Measurements from ENCODE around the gene KIRREL3.

KIRREL3 gene

DNA sequence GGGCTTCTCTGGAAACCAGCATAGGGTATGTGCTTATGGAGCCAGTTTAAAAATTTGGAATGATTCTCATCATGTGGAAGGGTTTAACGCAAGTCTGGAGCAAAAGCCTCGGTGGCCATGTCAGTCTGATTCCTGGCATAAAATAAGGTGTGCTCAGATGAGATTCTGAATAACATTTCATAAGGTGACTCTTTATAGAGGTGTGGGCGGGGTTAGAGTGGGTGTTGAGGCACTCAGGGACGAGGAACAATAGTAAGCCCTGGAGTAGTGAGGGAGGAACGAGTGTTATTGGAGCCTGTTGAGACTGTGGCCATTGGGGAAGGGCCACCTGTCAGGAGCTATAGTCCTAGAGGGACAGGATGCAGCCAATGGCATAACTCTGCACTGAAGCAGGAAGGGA lies 13.0 kb upstream of the KIRREL3 start:
- no peaks in the 10 kb centered on the region for H4K20me1 ChIP-seq (ENCODE audit: insufficient read depth, low read length)
- H3K79me2 ChIP-seq (ENCODE audit: low read length), result no peaks in the 10 kb centered on the region
- H3K4me1 ChIP-seq (ENCODE audit: low read length), result no peaks in the 10 kb centered on the region
- no peak overlapping the region for H3K9ac ChIP-seq (ENCODE audit: low read length)
- no peak overlapping the region for H2AFZ ChIP-seq (ENCODE audit: low read depth, low read length)
- H3K36me3 ChIP-seq (replicated peaks; ENCODE audit: low read depth, low read length), result no peaks in the 10 kb centered on the region
- no peaks in the 10 kb centered on the region for H3K9me3 ChIP-seq (ENCODE audit: insufficient read depth, low read length)
- no peak overlapping the region for H3K27ac ChIP-seq (ENCODE audit: low read length)
- TF ChIP-seq EZH2phosphoT487 (IDR thresholded peaks at IDR 0.05; ENCODE audit: low read depth), result no peak
- no peak overlapping the region for H3K4me3 ChIP-seq (ENCODE audit: low read length)
- no peak overlapping the region for H3K4me2 ChIP-seq (ENCODE audit: low read length)
- H3K27me3 ChIP-seq (ENCODE audit: low read depth, low read length), result peaks cover 2% of the 10 kb centered on the region; the same call in 1 of the 2 replicates

DNA sequence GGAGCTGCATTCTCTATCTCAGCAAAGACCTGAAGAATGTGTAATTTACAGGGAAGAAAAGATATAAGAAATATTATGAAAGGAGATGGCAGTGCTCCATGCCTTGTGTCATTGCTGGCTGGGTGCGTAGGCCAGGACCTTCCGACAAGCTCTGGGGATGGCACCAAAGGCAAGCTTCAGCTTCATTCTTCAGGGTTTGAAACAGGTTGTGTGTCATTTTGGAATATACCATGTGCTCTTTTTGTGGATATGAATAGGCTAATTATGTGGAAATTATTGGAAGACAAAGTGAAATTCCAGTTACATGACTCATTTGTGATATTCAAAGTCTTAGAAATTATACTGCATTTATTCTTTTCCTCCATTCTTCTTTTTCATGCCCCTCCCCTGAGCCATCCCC lies 5.7 kb upstream of the KIRREL3 start:
- no peak overlapping the region for H3K27ac ChIP-seq (ENCODE audit: low read length)
- no peaks in the 10 kb centered on the region for H3K9me3 ChIP-seq (ENCODE audit: insufficient read depth, low read length)

DNA sequence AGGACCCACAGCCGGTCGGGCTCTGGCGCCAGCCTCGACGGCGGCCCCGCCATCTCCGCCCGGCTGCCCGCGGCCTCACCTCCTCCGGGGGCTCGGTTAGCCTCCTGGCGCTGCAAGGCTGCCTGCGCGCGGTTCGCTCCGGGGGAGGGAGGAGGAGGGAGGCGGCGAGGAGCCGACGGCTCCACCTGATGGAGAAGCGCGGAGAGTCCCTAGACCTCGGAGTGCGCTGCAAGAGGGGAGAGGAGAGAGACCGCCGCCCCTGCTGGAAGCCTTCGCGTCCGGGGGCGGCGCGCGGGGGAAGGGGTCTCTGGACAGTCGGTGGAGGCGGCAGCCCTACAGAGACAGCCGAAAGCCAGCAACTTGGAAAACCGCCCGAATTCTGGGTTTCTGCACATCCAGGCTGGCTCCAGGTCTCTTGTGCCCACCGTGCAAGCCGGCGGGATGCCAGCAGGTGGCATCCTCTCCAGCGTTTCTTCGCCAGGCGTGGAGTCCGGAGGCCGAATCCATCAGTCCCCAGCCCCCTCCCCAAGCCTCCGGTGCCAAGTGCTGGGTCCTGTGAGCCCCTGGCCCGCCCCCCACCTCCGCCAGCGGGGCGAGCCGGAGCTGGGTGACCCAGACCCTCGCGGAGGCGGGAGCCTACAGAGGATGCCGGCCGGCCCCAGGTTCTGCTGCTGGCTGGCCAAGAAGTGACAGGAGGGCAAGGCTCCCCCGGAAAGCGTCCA lies 2.9 kb upstream of the KIRREL3 start:
- H3K79me2 ChIP-seq (ENCODE audit: low read length), result no peaks in the 10 kb centered on the region
- no peak overlapping the region for H3K4me3 ChIP-seq (ENCODE audit: low read length)
- no peak overlapping the region for H3K9ac ChIP-seq (ENCODE audit: low read length)
- no peaks in the 10 kb centered on the region for H4K20me1 ChIP-seq (ENCODE audit: insufficient read depth, low read length)
- H3K36me3 ChIP-seq (replicated peaks; ENCODE audit: low read depth, low read length), result no peaks in the 10 kb centered on the region
- H3K9me3 ChIP-seq (ENCODE audit: insufficient read depth, low read length), result no peaks in the 10 kb centered on the region
- TF ChIP-seq, protein P1, sequence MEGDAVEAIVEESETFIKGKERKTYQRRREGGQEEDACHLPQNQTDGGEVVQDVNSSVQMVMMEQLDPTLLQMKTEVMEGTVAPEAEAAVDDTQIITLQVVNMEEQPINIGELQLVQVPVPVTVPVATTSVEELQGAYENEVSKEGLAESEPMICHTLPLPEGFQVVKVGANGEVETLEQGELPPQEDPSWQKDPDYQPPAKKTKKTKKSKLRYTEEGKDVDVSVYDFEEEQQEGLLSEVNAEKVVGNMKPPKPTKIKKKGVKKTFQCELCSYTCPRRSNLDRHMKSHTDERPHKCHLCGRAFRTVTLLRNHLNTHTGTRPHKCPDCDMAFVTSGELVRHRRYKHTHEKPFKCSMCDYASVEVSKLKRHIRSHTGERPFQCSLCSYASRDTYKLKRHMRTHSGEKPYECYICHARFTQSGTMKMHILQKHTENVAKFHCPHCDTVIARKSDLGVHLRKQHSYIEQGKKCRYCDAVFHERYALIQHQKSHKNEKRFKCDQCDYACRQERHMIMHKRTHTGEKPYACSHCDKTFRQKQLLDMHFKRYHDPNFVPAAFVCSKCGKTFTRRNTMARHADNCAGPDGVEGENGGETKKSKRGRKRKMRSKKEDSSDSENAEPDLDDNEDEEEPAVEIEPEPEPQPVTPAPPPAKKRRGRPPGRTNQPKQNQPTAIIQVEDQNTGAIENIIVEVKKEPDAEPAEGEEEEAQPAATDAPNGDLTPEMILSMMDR (IDR thresholded peaks at IDR 0.05; ENCODE audit: low read depth, low read length), result no peak
- TF ChIP-seq EZH2phosphoT487 (IDR thresholded peaks at IDR 0.05; ENCODE audit: low read depth), result no peak
- no peaks in the 10 kb centered on the region for H3K4me1 ChIP-seq (ENCODE audit: low read length)
- no peak overlapping the region for H2AFZ ChIP-seq (ENCODE audit: low read depth, low read length)
- no peak overlapping the region for H3K27ac ChIP-seq (ENCODE audit: low read length)
- no peak overlapping the region for H3K4me2 ChIP-seq (ENCODE audit: low read length)
- peaks cover 13% of the 10 kb centered on the region for H3K27me3 ChIP-seq (ENCODE audit: low read depth, low read length)

More for the DNA sequence above, 5.7 kb upstream of the KIRREL3 start:
- Histone ChIP-seq H3K4me3 (ENCODE audit: low read length) (no peak overlapping the region), H4K20me1 (ENCODE audit: insufficient read depth, low read length) (no peaks in the 10 kb centered on the region), H2AFZ (ENCODE audit: low read depth, low read length) (no peak overlapping the region), H3K79me2 (ENCODE audit: low read length) (no peaks in the 10 kb centered on the region), H3K36me3 (replicated peaks; ENCODE audit: low read depth, low read length) (no peaks in the 10 kb centered on the region), H3K27me3 (ENCODE audit: low read depth, low read length) (peaks cover under 1% of the 10 kb centered on the region; the same call in 1 of the 2 replicates), H3K4me1 (ENCODE audit: low read length) (no peaks in the 10 kb centered on the region), H3K9ac (ENCODE audit: low read length) (no peak overlapping the region), H3K4me2 (ENCODE audit: low read length) (no peak overlapping the region)
- TF ChIP-seq, protein P1 (IDR thresholded peaks at IDR 0.05; ENCODE audit: low read depth, low read length), result no peak
- no peak for TF ChIP-seq EZH2phosphoT487 (IDR thresholded peaks at IDR 0.05; ENCODE audit: low read depth)

DNA sequence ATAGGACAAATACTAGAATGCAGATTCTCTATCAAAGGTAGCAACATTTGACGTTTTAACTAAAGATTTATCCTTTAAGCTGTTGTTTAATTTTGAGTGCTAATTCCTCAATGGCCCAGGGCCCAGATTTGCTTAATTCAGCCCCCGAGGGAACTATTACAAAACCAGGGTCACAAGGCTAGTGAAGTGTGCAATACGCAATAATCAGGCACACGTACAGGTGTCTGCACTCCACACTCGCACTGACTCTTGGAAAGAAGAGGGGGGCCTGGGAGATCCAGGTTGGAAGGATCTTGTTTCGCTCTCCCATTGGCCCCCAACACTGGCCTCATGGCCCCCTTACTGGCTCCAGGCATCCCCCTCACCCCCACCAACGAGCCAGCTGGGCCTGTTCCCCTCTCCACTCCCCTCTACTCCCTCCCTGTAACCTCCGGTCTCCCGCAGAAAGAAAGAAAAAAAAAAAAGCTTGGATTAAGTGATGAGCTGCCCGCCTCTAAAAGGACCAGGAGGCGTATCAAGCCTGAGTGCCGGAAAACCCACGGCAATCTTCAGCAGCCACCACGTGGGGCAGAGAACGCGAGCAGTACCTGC lies 2.2 kb upstream of the KIRREL3 start:
- no peak overlapping the region for H3K27ac ChIP-seq (ENCODE audit: low read length)
- H3K4me3 ChIP-seq (ENCODE audit: low read length), result no peak overlapping the region

More for the DNA sequence above, 2.2 kb upstream of the KIRREL3 start:
- H3K9me3 ChIP-seq (ENCODE audit: insufficient read depth, low read length), result no peaks in the 10 kb centered on the region
- H3K79me2 ChIP-seq (ENCODE audit: low read length), result no peaks in the 10 kb centered on the region
- no peaks in the 10 kb centered on the region for H3K36me3 ChIP-seq (replicated peaks; ENCODE audit: low read depth, low read length)
- H3K27me3 ChIP-seq (ENCODE audit: low read depth, low read length), result peaks cover 19% of the 10 kb centered on the region
- no peak for TF ChIP-seq EZH2phosphoT487 (IDR thresholded peaks at IDR 0.05; ENCODE audit: low read depth)
- TF ChIP-seq, protein P1 (IDR thresholded peaks at IDR 0.05; ENCODE audit: low read depth, low read length), result no peak
- no peak overlapping the region for H3K4me2 ChIP-seq (ENCODE audit: low read length)
- H3K9ac ChIP-seq (ENCODE audit: low read length), result no peak overlapping the region
- no peak overlapping the region for H2AFZ ChIP-seq (ENCODE audit: low read depth, low read length)
- H4K20me1 ChIP-seq (ENCODE audit: insufficient read depth, low read length), result no peaks in the 10 kb centered on the region
- H3K4me1 ChIP-seq (ENCODE audit: low read length), result no peaks in the 10 kb centered on the region
